Ishikawa (cell line): Measurements from ENCODE around the gene EMILIN3.

Source experiments
- CEBPB ChIP-seq: IDR thresholded peaks from 2 replicates; pipeline ENCODE4 v1.6.1; 2012
- CREB1 ChIP-seq: IDR thresholded peaks from 2 replicates; pipeline ENCODE4 v1.6.1; 2012; ENCODE audit warnings: low read depth
- EGR1 ChIP-seq: IDR thresholded peaks from 2 replicates; pipeline ENCODE4 v1.6.1; 2012
- EP300 ChIP-seq: IDR thresholded peaks from 2 replicates; pipeline ENCODE4 v1.6.1; 2012; ENCODE audit warnings: borderline replicate concordance
- FOXM1 ChIP-seq: IDR thresholded peaks from 2 replicates; pipeline ENCODE4 v1.6.1; 2012; ENCODE audit warnings: low read depth, borderline replicate concordance
- NFIC ChIP-seq: IDR thresholded peaks from 2 replicates; pipeline ENCODE4 v1.6.1; 2012
- RAD21 ChIP-seq: IDR thresholded peaks from 2 replicates; pipeline ENCODE4 v1.6.1; 2012; ENCODE audit warnings: low read depth
- TAF1 ChIP-seq: IDR thresholded peaks from 2 replicates; pipeline ENCODE4 v1.6.1; 2012; ENCODE audit warnings: low read depth, mild to moderate bottlenecking
- TCF12 ChIP-seq: IDR thresholded peaks from 2 replicates; pipeline ENCODE4 v1.6.1; 2012; ENCODE audit warnings: low read depth
- TEAD4 ChIP-seq: IDR thresholded peaks from 2 replicates; pipeline ENCODE4 v1.6.1; 2012
- YY1 ChIP-seq: IDR thresholded peaks from 2 replicates; pipeline ENCODE4 v1.6.1; 2012; ENCODE audit warnings: low read depth
- ZBTB7A ChIP-seq: IDR thresholded peaks from 2 replicates; pipeline ENCODE4 v1.6.1; 2012; ENCODE audit warnings: low read depth
- TF ChIP-seq, protein P1 (sequence below): IDR thresholded peaks from 2 replicates; pipeline ENCODE4 v1.6.1; 2012; ENCODE audit warnings: low read depth, mild to moderate bottlenecking
- TF ChIP-seq, protein P2 (sequence below): IDR thresholded peaks from 2 replicates; pipeline ENCODE4 v1.6.1; 2012
- TF ChIP-seq, protein P3 (sequence below): IDR thresholded peaks from 2 replicates; pipeline ENCODE4 v1.6.1; 2012

Gene EMILIN3, protein sequence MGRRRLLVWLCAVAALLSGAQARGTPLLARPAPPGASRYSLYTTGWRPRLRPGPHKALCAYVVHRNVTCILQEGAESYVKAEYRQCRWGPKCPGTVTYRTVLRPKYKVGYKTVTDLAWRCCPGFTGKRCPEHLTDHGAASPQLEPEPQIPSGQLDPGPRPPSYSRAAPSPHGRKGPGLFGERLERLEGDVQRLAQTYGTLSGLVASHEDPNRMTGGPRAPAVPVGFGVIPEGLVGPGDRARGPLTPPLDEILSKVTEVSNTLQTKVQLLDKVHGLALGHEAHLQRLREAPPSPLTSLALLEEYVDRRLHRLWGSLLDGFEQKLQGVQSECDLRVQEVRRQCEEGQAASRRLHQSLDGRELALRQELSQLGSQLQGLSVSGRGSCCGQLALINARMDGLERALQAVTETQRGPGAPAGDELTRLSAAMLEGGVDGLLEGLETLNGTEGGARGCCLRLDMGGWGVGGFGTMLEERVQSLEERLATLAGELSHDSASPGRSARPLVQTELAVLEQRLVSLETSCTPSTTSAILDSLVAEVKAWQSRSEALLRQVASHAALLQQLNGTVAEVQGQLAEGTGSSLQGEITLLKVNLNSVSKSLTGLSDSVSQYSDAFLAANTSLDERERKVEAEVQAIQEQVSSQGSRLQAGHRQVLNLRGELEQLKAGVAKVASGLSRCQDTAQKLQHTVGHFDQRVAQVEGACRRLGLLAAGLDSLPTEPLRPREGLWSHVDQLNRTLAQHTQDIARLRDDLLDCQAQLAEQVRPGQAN

DNA sequence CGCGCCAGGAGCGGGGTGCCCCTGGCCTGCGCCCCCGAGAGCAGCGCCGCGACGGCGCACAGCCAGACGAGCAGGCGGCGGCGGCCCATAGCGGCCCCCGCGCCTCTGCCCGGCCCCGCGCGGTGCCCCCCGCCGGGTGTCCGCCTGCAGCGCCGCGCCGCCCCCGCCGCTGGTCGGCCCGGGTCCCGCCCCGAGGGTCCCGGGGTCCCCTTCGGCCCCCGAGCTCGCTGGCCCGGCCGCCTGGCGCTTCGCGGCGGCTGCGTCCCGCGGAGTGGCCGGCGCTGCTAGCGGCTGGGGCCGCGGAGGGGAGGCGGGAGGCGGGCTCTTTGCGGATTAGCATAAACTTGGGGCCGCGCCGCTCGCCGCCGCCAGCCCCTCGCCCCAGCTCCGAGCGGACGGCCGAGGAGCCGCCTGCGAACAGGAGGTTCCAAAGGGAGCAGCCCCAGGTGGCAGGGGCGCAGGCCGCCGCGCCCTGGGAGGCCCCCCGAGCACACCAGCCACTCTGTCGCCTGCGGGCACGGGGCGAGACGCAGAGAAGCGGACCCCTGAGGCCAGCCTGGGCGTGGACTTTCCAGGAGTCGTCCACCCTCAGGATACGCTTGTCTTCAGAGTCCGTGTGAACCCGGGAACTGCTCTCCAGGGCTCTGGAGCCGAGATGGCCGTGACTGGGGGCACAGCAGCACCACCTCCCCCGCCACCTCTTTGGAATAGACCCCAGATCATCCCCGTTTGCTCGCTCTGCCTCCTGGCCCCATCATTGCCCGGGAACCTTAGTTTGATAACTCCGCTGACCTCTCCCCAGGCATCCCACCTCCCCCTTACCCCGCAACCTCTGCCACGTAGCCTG, at the start of gene EMILIN3:
TSS of gene EMILIN3 (minus strand) at position 273 of the 847 bp plus-strand sequence. CDS start at position 89, 184 bp downstream.
- no peak for TF ChIP-seq EGR1
- TF ChIP-seq TEAD4, result no peak
- TF ChIP-seq, protein P1, sequence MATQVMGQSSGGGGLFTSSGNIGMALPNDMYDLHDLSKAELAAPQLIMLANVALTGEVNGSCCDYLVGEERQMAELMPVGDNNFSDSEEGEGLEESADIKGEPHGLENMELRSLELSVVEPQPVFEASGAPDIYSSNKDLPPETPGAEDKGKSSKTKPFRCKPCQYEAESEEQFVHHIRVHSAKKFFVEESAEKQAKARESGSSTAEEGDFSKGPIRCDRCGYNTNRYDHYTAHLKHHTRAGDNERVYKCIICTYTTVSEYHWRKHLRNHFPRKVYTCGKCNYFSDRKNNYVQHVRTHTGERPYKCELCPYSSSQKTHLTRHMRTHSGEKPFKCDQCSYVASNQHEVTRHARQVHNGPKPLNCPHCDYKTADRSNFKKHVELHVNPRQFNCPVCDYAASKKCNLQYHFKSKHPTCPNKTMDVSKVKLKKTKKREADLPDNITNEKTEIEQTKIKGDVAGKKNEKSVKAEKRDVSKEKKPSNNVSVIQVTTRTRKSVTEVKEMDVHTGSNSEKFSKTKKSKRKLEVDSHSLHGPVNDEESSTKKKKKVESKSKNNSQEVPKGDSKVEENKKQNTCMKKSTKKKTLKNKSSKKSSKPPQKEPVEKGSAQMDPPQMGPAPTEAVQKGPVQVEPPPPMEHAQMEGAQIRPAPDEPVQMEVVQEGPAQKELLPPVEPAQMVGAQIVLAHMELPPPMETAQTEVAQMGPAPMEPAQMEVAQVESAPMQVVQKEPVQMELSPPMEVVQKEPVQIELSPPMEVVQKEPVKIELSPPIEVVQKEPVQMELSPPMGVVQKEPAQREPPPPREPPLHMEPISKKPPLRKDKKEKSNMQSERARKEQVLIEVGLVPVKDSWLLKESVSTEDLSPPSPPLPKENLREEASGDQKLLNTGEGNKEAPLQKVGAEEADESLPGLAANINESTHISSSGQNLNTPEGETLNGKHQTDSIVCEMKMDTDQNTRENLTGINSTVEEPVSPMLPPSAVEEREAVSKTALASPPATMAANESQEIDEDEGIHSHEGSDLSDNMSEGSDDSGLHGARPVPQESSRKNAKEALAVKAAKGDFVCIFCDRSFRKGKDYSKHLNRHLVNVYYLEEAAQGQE, result no peak
- TF ChIP-seq RAD21, result no peak
- TF ChIP-seq, protein P2, sequence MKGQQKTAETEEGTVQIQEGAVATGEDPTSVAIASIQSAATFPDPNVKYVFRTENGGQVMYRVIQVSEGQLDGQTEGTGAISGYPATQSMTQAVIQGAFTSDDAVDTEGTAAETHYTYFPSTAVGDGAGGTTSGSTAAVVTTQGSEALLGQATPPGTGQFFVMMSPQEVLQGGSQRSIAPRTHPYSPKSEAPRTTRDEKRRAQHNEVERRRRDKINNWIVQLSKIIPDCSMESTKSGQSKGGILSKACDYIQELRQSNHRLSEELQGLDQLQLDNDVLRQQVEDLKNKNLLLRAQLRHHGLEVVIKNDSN, result no peak
- TF ChIP-seq TAF1, result no peak
- TF ChIP-seq YY1, result no peak
- TF ChIP-seq NFIC, result no peak
- TF ChIP-seq CEBPB, result no peak
- TF ChIP-seq, protein P3, sequence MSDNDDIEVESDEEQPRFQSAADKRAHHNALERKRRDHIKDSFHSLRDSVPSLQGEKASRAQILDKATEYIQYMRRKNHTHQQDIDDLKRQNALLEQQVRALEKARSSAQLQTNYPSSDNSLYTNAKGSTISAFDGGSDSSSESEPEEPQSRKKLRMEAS, result no peak
- no peak for TF ChIP-seq EP300
- no peak for TF ChIP-seq ZBTB7A
- no peak for TF ChIP-seq CREB1
- TF ChIP-seq FOXM1, result no peak
- TF ChIP-seq TCF12, result no peak

DNA sequence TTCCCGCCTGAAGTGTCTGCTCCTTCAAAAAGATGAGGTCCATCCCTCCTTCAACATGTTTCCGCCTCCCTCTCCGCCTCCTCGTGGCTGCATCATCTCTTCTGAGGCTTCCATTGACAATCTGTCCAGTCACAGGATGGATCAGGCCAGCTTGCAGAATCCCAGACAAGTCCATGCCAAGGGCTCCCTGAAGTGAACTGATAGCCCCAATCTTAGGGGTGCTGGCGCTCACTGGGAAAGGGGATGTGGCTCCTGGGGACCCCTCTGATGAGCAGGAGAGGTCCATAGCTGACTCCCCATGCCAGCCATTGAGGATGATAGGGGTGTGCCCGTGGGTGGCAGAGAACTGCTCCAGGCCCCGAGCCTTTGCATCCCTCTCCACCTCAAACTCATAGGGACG, 48.6 kb upstream of the EMILIN3 start:
- TF ChIP-seq, protein P3, result no peak
- no peak for TF ChIP-seq FOXM1
- TF ChIP-seq TEAD4, result no peak
- TF ChIP-seq, protein P1, result no peak
- no peak for TF ChIP-seq TCF12
- TF ChIP-seq YY1, result no peak
- no peak for TF ChIP-seq EP300
- TF ChIP-seq RAD21, result no peak
- no peak for TF ChIP-seq EGR1
- TF ChIP-seq ZBTB7A, result no peak
- TF ChIP-seq, protein P2, result no peak
- no peak for TF ChIP-seq TAF1
- no peak for TF ChIP-seq NFIC
- no peak for TF ChIP-seq CREB1
- no peak for TF ChIP-seq CEBPB

DNA sequence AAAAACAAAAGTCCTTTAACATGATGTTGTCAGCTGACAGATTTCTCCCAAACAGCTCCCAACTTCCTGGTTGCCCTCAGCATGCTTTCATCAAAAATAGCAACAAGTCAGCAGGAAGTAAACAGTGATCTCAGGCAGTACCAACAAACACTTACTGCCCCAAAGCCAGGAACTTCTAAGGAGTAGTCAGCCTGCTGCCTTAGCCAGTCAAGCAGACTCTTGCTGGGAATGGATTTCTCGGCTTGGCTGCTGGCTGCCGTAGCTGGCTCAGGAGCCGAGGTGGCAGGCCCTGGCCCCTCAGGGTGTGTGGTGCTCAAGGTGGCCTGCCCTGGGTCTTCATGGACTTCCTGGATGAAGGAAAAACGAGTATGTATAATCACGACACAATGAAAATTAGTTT, 46.6 kb upstream of the EMILIN3 start:
- TF ChIP-seq, protein P2, result no peak
- TF ChIP-seq TAF1 (no peak), ZBTB7A (no peak), RAD21 (no peak), EP300 (no peak), YY1 (no peak), CEBPB (no peak), CREB1 (no peak), NFIC (no peak)
- TF ChIP-seq, protein P3, result no peak
